NCI-H460 (cell line): ENCODE measurements around the gene PCDHA1. TPM values are rescaled to one million over a fixed set of nuclear protein-coding genes. Genes with fewer than 3 reads are reported as not detected.
A peak's percentile ranks its signal among the peaks of the same experiment; 100 is the strongest.
"Not testable (repeated sequence)": the region's sequence is repeated elsewhere in the genome, so short reads cannot be mapped to it uniquely, and the experiment has no call there.

ENCODE experiments used
- DNase-seq: peaks from one replicate; pipeline ENCODE4 v3.0.0-alpha.2; 2016; ENCODE audit warnings: low read depth; ENCODE audit errors: extremely low read depth
- polyA plus RNA-seq: library from polyadenylated mRNA; depleted of rRNA; stranded (reverse); fragments of >200 nt; gene quantifications from 2 replicates; pipeline ENCODE4 v1.2.3, GENCODE V29; 2014; cell fraction: nucleus; rRNA removed
- total RNA-seq: library from RNA; depleted of rRNA; stranded (reverse); fragments of >200 nt; shearing (Covaris generic); gene quantifications from 2 replicates; pipeline ENCODE4 v1.2.3, GENCODE V29; 2014; rRNA removed

Gene PCDHA1
- total RNA-seq: 0.07 and 0.12 TPM in 2 replicates
- polyA plus RNA-seq: not detected in 2 replicates

DNA sequence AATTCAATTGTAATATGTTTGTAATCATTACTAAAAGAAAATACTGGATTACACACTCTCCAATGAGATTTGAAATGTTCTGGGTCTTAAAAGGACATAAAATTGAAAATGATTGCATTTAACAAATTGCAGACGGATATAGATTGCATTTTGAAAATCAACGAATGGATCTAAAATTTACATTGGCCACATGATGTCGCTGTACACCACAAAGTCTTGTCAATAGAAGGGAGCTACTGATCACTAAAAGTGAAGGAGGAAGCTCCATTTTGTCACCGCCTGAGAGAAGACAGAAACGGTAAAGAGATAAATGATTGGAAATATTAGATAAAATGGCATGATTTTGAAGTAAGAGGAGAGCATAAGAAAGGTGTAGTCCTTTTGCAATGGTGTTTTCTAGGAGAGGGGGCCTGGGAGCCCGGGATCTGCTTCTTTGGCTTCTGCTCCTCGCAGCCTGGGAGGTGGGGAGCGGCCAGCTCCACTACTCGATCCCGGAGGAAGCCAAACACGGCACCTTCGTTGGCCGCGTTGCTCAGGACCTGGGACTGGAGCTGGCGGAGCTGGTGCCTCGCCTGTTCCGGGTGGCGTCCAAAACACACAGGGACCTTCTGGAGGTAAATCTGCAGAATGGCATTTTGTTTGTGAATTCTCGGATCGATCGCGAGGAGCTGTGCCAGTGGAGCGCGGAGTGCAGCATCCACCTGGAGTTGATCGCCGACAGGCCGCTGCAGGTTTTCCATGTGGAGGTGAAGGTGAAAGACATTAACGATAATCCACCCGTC is at the start of gene PCDHA1:
Gene PCDHA1 (plus strand): TSS at position 236 of the 782 bp plus-strand sequence.
- DNase-seq: no peak

DNA sequence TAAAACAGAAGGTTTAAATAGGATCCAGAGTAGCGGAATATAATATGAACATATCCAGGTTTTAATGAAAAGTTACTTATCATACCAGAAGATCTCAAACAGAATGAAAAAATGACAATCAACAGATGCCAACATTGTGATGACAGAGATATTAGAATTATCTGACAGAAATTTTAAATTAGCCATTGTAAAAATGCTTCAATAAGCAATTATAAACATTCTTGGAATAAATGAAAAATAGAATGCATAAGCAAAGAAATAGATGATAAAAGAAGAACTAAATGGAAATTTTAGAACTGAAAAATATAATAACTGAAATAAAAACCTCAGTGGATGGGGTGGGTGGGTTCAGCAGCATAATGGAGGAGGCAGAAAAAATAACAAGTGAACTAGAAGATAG is 48.5 kb upstream of the PCDHA1 start:
- DNase-seq: no peak

DNA sequence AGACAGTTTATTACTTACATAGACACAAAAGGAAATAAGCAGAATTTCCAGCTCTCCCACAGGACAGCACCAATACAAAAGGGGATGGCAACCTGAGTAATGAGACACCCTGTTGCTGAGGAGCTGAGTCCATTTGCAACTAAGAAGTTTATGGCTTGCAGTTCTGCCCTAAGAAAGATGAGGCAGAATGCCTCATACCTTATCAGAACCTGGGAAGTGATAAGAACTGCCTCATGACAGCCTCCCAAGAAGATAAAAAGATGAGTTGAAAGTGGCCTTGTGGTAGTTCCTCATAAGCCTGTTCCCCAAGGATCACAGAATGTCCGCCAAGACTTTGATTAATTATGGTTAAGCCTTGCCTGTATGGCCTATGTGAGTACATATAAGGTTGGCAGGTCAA is 44.0 kb upstream of the PCDHA1 start:
- no peak for DNase-seq

DNA sequence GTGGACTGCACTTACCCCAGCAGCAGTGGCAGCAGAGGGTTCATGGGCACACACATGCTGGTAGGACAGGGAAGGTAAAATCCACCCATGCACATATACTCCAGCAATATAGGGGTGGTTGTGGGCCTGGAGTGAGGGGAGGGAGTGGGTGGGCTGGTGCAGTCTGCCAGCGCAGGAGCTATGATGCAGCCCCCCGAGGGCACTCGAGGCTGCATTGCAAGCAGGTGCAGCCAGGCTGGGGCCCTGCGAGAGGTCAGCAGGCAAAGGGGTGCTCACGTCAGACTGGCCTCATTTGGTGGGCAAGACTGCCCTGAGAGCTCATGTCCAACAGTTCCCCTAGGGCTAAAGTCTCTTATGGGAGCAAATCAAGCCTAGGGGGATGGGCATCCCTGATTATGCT is 32.4 kb upstream of the PCDHA1 start:
- no peak for DNase-seq

DNA sequence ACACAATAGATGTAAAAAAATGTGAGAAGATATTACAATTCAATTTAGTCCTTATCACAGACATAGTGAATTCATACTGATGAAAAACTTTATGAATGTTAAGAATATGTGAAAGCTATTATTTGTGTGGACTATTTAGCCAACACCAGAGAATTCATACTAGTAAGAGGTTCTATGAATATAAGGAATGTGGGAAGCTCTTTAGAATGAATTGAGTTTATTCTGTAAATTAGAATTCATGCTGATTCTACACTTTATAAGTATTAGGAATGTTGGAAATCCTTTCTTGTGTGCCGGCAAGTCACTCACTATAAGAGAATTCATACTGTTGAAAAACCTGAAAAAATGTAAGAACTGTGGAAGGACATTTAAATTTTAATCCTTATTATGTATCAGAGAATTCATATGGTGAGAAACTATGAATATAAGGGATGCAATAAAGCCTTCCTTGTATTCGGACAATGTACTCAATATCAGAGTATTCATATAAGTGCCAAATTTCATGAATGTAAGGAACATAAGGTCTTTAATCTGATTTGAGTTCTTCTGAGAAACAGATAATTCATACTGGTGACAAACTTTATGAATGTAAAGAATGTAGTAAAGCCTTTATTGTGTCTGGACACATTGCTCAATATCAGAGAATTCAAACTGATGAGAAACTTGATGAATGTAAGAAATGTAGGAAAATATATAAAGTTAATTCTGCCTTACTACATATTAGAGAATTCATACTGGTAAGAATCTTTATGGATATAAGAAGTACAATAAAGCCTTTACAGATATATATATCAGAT is 21.6 kb upstream of the PCDHA1 start:
- DNase-seq: peak; percentile 1

DNA sequence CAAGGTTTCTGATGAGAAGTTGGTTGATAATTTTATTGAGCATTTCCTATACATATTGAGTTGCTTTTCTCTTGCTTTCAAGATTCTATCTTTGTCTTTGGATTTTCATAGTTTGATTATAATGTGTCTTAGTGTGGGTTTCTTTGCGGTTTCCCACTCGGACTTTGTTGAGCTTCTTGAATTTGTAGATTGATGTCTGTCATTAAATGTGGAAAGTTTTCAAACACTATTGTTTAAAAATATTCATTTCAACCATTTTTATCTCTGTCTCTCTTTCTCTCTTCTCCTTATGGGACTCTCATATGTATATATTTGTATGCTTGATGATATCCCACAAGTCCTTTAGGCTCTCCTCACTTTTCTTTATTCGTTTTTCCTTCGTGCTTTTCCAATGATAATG is 18.5 kb upstream of the PCDHA1 start:
- DNase-seq: no peak

DNA sequence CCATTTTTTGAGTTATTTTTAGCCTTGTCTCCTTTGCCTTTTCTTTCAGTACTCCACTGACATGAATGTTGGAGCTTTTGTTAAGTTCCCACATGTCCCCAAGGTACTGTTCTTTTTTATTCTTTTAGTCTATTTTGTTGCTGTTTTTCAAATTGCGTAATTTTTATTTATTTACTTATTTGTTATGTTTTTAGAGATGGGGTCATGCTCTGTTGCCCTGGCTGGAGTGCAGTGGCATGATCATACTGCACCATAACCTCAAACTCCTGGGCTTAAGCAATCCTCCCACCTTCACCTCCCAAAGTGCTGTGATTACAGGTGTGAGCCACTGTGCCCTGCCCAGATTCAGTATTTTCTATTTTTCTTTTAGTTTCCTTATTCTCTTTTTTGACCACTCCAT is 5.4 kb upstream of the PCDHA1 start:
- no peak for DNase-seq

DNA sequence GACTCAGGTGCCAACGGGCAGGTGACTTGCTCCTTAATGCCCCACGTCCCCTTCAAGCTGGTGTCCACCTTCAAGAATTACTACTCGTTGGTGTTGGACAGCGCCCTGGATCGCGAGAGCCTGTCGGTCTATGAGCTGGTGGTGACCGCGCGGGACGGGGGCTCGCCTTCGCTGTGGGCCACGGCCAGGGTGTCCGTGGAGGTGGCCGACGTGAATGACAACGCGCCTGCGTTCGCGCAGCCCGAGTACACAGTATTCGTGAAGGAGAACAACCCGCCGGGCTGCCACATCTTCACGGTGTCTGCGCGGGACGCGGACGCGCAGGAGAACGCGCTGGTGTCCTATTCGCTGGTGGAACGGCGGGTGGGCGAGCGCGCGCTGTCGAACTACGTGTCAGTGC is 1.5 kb downstream of the PCDHA1 start:
- DNase-seq: not testable (repeated sequence)

DNA sequence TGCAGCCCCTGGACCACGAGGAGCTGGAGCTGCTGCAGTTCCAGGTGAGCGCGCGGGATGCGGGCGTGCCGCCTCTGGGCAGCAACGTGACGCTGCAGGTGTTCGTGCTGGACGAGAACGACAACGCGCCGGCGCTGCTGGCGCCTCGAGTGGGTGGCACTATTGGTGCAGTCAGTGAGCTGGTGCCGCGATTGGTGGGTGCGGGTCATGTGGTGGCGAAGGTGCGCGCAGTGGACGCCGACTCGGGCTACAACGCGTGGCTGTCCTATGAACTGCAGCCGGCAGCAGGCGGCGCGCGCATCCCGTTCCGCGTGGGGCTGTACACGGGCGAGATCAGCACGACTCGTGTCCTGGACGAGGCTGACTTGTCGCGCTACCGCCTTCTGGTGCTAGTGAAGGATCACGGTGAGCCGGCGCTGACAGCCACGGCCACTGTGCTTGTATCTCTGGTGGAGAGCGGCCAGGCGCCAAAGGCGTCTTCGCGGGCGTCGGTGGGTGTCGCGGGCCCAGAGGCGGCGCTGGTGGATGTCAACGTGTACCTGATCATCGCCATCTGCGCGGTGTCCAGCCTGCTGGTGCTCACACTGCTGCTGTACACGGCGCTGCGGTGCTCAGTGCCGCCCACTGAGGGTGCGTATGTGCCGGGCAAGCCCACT is 2.0 kb downstream of the PCDHA1 start:
- not testable (repeated sequence) for DNase-seq

DNA sequence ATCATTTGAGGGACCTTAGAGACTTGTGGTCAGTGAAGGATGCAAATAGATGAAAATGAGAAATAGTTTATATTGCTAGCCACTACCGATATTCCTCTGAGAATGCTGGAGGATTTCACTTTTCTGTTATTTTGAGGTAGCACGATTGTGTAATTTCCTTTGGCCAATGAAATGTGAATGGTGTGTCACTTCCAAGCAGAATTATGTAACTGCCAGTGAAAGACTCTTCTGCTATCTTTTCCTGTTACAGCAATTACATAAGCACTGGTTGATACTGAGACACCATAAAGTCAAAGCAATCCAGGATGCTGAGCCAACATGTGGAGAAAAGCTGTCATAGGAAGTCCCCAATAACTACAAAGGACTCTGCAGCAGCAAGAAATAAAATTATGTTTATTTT is 5.1 kb downstream of the PCDHA1 start:
- no peak for DNase-seq

DNA sequence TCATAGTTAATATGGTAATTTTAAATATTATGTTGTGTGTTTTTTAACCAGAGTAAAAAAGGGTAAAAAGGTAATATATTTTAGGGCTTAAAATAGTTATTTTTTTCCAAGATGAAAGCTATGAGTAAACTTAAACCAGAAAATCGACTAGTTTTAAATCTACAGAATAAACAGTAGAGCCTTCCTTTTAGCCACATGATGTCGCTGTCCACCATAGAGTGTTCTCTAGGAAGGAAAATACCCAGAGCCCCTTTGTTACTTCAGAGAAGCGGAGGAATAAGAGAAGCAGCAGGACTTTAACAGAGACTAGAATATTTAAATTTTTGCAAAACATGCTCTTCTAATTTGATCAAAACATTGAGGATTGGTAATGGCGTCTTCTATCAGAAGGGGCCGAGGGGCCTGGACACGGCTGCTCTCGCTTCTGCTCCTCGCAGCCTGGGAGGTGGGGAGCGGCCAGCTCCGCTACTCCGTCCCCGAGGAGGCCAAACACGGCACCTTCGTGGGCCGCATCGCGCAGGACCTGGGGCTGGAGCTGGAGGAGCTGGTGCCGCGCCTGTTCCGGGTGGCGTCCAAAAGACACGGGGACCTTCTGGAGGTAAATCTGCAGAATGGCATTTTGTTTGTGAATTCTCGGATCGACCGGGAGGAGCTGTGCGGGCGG is 8.8 kb downstream of the PCDHA1 start, which contains the start of gene PCDHA2:
Gene PCDHA2 (plus strand): TSS at position 258 of the 664 bp plus-strand sequence.
- DNase-seq: no peak

DNA sequence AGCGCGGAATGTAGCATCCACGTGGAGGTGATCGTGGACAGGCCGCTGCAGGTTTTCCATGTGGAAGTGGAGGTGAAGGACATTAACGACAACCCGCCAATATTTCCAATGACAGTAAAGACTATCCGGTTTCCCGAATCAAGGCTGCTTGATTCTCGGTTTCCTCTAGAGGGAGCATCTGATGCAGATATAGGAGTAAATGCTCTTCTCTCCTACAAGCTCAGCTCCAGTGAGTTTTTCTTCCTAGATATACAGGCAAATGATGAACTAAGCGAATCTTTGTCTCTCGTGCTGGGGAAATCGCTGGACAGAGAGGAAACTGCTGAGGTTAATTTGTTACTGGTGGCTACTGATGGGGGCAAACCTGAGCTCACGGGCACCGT is 9.3 kb downstream of the PCDHA1 start:
- no peak for DNase-seq

DNA sequence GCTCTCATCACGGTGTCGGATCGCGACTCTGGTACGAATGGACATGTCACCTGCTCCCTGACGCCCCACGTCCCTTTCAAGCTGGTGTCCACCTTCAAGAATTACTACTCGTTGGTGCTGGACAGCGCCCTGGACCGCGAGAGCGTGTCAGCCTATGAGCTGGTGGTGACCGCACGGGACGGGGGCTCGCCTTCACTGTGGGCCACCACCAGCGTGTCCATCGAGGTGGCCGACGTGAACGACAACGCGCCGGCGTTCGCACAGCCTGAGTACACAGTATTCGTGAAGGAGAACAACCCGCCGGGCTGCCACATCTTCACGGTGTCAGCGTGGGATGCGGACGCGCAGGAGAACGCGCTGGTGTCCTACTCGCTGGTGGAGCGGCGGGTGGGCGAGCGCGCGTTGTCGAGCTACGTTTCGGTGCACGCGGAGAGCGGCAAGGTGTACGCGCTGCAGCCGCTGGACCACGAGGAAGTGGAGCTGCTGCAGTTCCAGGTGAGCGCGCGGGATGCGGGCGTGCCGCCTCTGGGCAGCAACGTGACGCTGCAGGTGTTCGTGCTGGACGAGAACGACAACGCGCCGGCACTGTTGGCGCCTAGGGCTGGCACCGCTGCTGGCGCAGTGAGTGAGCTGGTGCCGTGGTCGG is 10.3 kb downstream of the PCDHA1 start:
- not testable (repeated sequence) for DNase-seq

DNA sequence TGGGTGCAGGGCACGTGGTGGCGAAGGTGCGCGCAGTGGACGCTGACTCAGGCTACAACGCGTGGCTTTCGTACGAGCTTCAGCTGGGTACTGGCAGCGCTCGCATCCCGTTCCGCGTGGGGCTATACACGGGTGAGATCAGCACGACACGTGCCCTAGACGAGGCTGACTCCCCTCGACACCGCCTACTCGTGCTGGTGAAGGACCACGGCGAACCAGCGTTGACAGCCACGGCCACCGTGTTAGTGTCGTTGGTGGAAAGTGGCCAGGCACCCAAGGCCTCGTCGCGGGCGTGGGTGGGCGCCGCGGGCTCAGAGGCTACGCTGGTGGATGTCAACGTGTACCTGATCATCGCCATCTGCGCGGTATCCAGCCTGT is 10.8 kb downstream of the PCDHA1 start:
- no peak for DNase-seq

DNA sequence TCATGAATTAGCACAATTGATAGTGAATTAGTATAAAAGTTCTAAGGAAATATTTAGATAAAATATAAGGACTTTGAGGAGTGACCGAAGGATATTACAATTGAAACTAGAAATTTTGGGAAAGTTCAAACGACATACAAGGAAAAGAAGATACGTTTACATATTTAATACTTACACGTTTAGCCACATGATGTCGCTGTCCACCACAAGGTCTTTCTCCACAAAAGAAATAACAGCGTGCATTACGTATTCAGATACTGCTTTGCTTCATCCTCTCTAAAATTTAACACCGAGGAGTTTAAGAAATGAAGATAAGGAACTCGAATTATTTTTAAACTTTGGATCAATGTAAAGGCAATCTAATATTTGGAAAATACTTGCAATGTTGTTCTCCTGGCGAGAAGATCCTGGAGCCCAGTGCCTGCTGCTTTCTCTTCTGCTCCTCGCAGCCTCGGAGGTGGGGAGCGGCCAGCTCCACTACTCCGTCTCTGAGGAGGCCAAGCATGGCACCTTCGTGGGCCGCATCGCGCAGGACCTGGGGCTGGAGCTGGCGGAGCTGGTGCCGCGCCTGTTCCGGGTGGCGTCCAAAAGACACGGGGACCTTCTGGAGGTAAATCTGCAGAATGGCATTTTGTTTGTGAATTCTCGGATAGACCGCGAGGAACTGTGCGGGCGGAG is 15.0 kb downstream of the PCDHA1 start, which contains the start of gene PCDHA3:
Gene PCDHA3 (plus strand): TSS at position 242 of the 678 bp plus-strand sequence.
- DNase-seq: no peak

DNA sequence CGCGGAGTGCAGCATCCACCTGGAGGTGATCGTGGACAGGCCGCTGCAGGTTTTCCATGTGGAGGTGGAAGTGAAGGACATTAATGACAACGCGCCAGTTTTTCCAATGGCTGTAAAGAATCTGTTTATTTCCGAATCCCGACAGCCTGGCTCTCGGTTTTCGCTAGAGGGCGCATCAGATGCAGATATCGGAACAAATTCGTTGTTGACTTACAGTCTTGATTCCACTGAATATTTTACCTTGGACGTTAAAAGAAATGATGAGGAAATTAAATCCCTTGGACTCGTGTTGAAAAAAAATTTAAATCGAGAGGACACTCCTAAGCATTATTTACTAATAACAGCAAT is 15.5 kb downstream of the PCDHA1 start:
- DNase-seq: no peak

DNA sequence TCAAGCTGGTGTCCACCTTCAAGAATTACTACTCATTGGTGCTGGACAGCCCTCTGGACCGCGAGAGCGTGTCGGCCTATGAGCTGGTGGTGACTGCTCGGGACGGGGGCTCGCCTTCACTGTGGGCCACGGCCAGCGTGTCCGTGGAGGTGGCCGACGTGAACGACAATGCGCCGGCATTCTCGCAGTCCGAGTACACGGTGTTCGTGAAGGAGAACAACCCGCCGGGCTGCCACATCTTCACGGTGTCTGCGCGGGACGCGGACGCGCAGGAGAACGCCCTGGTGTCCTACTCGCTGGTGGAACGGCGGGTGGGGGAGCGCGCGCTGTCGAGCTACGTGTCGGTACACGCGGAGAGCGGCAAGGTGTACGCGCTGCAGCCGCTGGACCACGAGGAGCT is 16.4 kb downstream of the PCDHA1 start:
- not testable (repeated sequence) for DNase-seq

DNA sequence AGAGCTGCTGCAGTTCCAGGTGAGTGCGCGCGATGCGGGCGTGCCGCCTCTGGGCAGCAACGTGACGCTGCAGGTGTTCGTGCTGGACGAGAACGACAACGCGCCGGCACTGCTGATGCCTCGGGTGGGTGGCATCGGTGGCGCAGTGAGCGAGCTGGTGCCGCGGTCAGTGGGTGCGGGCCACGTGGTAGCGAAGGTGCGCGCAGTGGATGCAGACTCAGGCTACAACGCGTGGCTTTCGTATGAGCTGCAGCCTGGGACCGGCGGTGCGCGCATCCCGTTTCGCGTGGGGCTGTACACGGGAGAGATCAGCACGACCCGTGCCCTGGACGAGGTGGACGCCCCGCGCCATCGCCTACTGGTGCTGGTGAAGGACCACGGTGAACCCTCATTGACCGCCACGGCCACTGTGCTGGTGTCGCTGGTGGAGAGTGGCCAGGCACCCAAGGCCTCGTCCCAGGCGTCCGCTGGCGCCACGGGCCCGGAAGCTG is 16.9 kb downstream of the PCDHA1 start:
- DNase-seq: no peak
